ENCODE data around the gene SLC24A4. TPM values are rescaled to one million over a fixed set of nuclear protein-coding genes. Genes with fewer than 3 reads are reported as not detected.

The SLC24A4 gene
- total and polyA plus RNA-seq, 2 of the 4 experiments (the other 2 are of a cell fraction), result not detected

- no peaks in the 10 kb centered on the region for H3K9me3 ChIP-seq (ENCODE audit: control insufficient read depth, insufficient read depth, low read length)
- BruUV-seq (replicated peaks), result no TSS peak
- no peak overlapping the region for H3K56ac ChIP-seq (ENCODE audit: extremely low read depth, insufficient read depth, low read length)
- H2BK120ac ChIP-seq (ENCODE audit: low read depth, low read length), result no peak overlapping the region
- no peak overlapping the region for H2BK20ac ChIP-seq (ENCODE audit: low read depth, low read length)
- no peaks in the 10 kb centered on the region for H3K4me1 ChIP-seq (ENCODE audit: control insufficient read depth, insufficient read depth, low read length)
- H4K8ac ChIP-seq (ENCODE audit: low read depth in 2 of 2, low read length in 2 of 2), result no peak overlapping the region
- WGBS, 2 experiments (ENCODE audit: extremely low coverage in 2 of 2, insufficient read length in 1 of 2), result no CpG with 5 or more reads among the region's 9 CpGs
- peaks cover 2% of the 10 kb centered on the region; the same call in 1 of the 2 replicates for H3K27me3 ChIP-seq (ENCODE audit: control insufficient read depth, insufficient read depth, low read length)
- H3K79me1 ChIP-seq (ENCODE audit: low read depth in 1 of 2, low read length in 2 of 2), result no peaks in the 10 kb centered on the region
- ATAC-seq (ENCODE audit: low read depth), result no peak
- H2AK9ac ChIP-seq (replicated peaks; ENCODE audit: low read depth, low read length, poor library complexity), result no peak overlapping the region
- H3K4me2 ChIP-seq (ENCODE audit: low read depth, low read length), result no peak overlapping the region
- in situ Hi-C loops (cut with MboI; ENCODE audit: low sequenced_read_pairs), result no loop called here
- no peak overlapping the region for H3K4me3 ChIP-seq (ENCODE audit: insufficient read depth, low read depth, low read length)
- no peaks in the 10 kb centered on the region for H3K9me1 ChIP-seq (ENCODE audit: insufficient read depth, low read length)
- H2AK5ac ChIP-seq (ENCODE audit: low read depth, low read length), result no peak overlapping the region
- CTCF ChIA-PET, result no interaction called here
- H2BK15ac ChIP-seq (ENCODE audit: low read depth, low read length), result no peak overlapping the region
- POLR2A ChIA-PET (ENCODE audit: unreplicated experiment), result no interaction called here
- no peak overlapping the region for H3K4ac ChIP-seq (ENCODE audit: low read depth, low read length)
- no peak overlapping the region for H4K5ac ChIP-seq (ENCODE audit: low read depth, low read length)
- H4K91ac ChIP-seq (ENCODE audit: insufficient read depth, low read depth, low read length), result no peak overlapping the region
- H3K23ac ChIP-seq (ENCODE audit: low read depth, low read length), result no peak overlapping the region
- no peak overlapping the region for H3K27ac ChIP-seq (ENCODE audit: insufficient read depth, low read length)
- no peak overlapping the region for H2AFZ ChIP-seq (replicated peaks; ENCODE audit: low read length, poor library complexity)
- no peak overlapping the region for H3K14ac ChIP-seq (replicated peaks; ENCODE audit: low read depth, low read length)
- H3K9ac ChIP-seq (ENCODE audit: low read depth, low read length), result no peak overlapping the region
- no peaks in the 10 kb centered on the region for H4K20me1 ChIP-seq (ENCODE audit: insufficient read depth, low read length)
- intact Hi-C loops (cut with micrococcal nuclease), result no loop called here
- DNase-seq, result no peak
- H2BK5ac ChIP-seq (ENCODE audit: low read depth, low read length, poor library complexity, severe bottlenecking), result no peak overlapping the region
- TF ChIP-seq FOS (IDR thresholded peaks at IDR 0.05; ENCODE audit: low read depth, low read length) (no peak), RFX5 (IDR thresholded peaks at IDR 0.05; ENCODE audit: low read depth, low read length) (no peak), MAFK (IDR thresholded peaks at IDR 0.05; ENCODE audit: low read depth, low read length) (no peak), CTCF (conservative IDR thresholded peaks at IDR 0.05; ENCODE audit: low read depth, low read length) (no peak), NFE2L2 (IDR thresholded peaks at IDR 0.05; ENCODE audit: low read depth, low read length) (no peak), USF2 (IDR thresholded peaks at IDR 0.05; ENCODE audit: low read depth, low read length) (no peak), RCOR1 (IDR thresholded peaks at IDR 0.05; ENCODE audit: insufficient replicate concordance, low read length) (no peak), ELK1 (IDR thresholded peaks at IDR 0.05; ENCODE audit: borderline replicate concordance, low read depth, low read length) (no peak), CEBPB (IDR thresholded peaks at IDR 0.05; ENCODE audit: low read depth, low read length) (no peak), SMC3 (IDR thresholded peaks at IDR 0.05; ENCODE audit: low read depth, low read length) (no peak), POLR2A (IDR thresholded peaks at IDR 0.05; ENCODE audit: low read depth, low read length) (no peak), BHLHE40 (IDR thresholded peaks at IDR 0.05; ENCODE audit: low read depth, low read length) (no peak), MXI1 (IDR thresholded peaks at IDR 0.05; ENCODE audit: borderline replicate concordance, low read depth, low read length) (no peak), CHD1 (IDR thresholded peaks at IDR 0.05; ENCODE audit: low read depth, low read length) (no peak), MAZ (IDR thresholded peaks at IDR 0.05; ENCODE audit: borderline replicate concordance, low read depth, low read length) (no peak), RAD21 (IDR thresholded peaks at IDR 0.05; ENCODE audit: low read length) (no peak)
- dilution Hi-C loops (cut with HindIII; ENCODE audit: low sequenced_read_pairs, unreplicated experiment), result no loop called here
- no peaks in the 10 kb centered on the region for H3K36me3 ChIP-seq (ENCODE audit: control insufficient read depth, insufficient read depth, low read length)
- no peak overlapping the region for H3K18ac ChIP-seq (ENCODE audit: low read depth, low read length)
Observed at GRCh38 chr14:92451245-92451644, 128.3 kb downstream of the SLC24A4 start.

All from IMR-90 (cell line).